NOMO-1 treated with dmso at 0.1 percent for 144 hours (cell line): ENCODE data around the gene CD300E.

Experiments used
- DNase-seq: peaks from one replicate; lab custom pipeline; 2025; ENCODE audit not compliant: unreplicated experiment; lab: John Stamatoyannopoulos, UW

CD300E gene

DNA sequence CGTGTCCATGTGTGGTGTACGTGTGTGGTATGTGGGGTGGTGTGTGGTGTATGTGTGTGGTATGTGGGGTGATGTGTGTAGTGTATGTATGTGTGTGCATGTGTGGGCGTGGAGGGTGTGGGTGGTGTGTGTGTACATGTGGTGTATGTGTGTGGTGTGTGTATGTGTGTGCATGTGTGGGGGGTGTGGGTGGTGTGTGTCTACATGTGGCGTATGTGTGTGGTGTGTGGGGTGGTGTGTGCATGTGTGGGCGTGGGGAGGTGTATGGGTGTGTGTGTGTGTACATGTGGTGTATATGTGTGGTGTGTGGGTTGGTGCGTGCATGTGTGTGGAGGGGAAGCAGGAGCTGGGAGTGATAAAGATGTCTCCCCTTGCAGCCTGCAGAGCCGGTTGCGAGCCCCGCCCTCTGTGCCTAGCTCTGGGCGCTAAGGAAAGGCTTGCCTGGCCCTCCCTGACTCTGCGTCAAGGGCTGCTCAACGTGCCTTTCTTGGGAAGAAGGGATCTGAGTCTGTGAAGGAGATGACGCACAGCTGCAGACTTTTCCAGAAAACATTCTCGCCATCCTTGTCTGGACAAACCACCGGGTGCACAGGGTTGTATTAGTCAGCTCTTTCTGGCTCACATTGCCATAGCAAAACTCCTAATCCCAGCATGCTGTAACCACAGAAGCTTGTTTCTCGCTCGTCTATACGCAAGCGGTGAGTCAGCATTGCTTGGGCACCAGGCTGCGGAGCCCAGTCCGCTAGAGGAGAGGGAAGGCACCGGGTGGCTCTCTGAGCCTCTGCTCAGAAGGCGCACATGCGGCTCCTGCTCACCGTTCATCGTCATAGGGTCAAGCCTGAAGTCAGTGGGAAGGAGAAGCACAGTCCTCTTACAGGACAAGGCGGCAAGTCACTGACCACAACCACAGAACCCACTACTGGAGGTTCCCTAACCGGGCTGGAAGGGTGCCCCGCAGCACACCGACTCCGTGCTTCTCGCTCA, 54.2 kb downstream of the CD300E start:
- peak; percentile 84 for DNase-seq

GRCh38 chr17:74568106-74568873, 55.2 kb downstream of the CD300E start:
- DNase-seq: no peak

- peak; percentile 66 for DNase-seq
Observed at GRCh38 chr17:74567397-74567796, 56.1 kb downstream of the CD300E start, which contains the start of gene CD300H. CD300H (minus strand) TSS chr17:74567509.

DNA sequence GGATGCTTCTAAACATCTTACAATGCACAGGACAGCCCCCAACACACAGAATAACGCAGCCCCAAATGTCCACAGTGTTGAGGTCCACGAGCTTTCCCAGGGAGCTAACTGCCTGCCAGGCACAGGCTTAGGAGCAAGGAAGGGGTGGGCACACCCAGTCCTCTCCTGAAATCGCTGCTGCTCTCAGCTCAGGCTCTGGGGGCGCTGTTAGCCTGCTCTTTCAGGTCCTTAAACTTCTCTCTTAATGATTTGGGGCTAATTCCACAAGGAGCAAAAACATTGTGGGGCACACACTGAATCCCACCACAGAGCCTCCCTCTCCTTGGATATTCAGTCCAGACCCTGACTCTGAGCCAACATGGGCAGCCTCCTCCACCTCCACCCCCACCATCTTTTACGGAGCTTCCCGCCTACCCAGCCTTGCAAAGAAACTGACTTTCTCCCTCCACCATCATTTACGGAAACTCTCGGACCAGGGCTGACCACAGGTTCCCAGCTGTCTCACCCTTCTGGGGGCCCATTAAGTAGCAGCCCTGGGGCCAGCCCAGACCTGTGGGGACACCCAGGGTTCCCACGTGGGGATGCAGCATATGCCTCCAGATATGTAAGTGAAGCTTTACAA, 57.3 kb downstream of the CD300E start:
- no peak for DNase-seq

- DNase-seq: no peak
Observed at GRCh38 chr17:74565126-74565525, 58.4 kb downstream of the CD300E start.

DNA sequence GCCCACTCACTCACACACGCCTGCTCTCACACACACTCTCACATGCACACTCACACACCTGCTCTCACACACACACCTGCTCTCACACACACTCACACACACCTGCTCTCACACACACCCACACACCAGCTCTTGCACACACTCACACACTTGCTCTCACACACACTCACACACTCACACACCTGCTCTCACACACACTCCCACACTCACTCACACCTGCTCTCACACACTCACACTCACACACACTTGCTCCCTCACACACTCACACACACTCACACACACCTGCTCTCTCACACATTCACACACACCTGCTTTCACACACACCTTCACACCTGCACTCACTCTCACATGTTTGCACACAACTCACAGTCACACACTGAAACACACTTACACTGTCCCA, 60.2 kb downstream of the CD300E start:
- DNase-seq: no peak

DNA sequence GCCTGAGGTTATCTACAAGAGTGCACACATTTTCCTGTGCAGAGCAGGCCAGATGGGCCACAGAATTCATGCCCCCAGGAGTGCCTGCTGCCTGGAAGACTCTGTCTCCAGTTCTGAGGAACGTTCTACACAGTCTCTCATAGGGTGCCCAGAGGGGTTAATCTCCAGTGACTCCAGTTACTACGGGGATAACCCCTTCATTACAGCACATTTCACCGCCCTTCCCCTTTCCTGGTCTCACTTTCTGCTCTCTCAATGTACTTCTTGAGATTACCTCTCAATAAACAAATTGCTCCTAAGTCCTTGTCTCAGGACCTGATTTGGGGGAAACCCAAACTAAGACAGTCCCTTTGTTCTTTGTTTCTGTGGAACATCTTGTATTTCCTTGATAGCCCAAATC, 62.0 kb downstream of the CD300E start:
- DNase-seq: no peak
